NCI-H345 (cell line): Measurements from ENCODE around the gene GNE.
"Not testable (repeated sequence)": the region's sequence is repeated elsewhere in the genome, so short reads cannot be mapped to it uniquely, and the experiment has no call there.

ENCODE experiments used
- DNase-seq: peaks from one replicate; lab custom pipeline; 2025; lab: John Stamatoyannopoulos, UW

The GNE gene

GRCh38 chr9:36208521-36209253 lies 49.6 kb downstream of the GNE start:
- DNase-seq = no peak

- no peak for DNase-seq
These were observed 50.7 kb downstream of the GNE start for GRCh38 chr9:36207546-36208012.

- DNase-seq = no peak
These were observed 51.2 kb downstream of the GNE start for GRCh38 chr9:36207016-36207415.

GRCh38 chr9:36204906-36205547 lies 53.2 kb downstream of the GNE start:
- DNase-seq = no peak

GRCh38 chr9:36194326-36195000 lies 63.8 kb downstream of the GNE start:
- DNase-seq = no peak

GRCh38 chr9:36193023-36193422 lies 65.2 kb downstream of the GNE start:
- no peak for DNase-seq

GRCh38 chr9:36192196-36192595 lies 66.1 kb downstream of the GNE start:
- DNase-seq = no peak

GRCh38 chr9:36191686-36192085 lies 66.6 kb downstream of the GNE start:
- DNase-seq = no peak

- DNase-seq = peak; percentile 29
These were observed 67.0 kb downstream of the GNE start for GRCh38 chr9:36191290-36191645.

GRCh38 chr9:36190388-36191289 lies 67.6 kb downstream of the GNE start, which contains the start of gene CLTA:
Gene CLTA (plus strand): TSS chr9:36190921. CDS start chr9:36191057, 136 bp downstream.
- peak; percentile 99 for DNase-seq

- no peak for DNase-seq
These were observed 68.3 kb downstream of the GNE start for GRCh38 chr9:36189976-36190375.

- DNase-seq = no peak
These were observed 70.0 kb downstream of the GNE start for GRCh38 chr9:36188212-36188611.

- DNase-seq = no peak
These were observed 70.8 kb downstream of the GNE start for GRCh38 chr9:36187414-36187813.

GRCh38 chr9:36180243-36180642 lies 78.0 kb downstream of the GNE start:
- DNase-seq = not testable (repeated sequence)

GRCh38 chr9:36177571-36177970 lies 80.7 kb downstream of the GNE start:
- no peak for DNase-seq

GRCh38 chr9:36176496-36176895 lies 81.8 kb downstream of the GNE start:
- not testable (repeated sequence) for DNase-seq

- DNase-seq = not testable (repeated sequence)
These were observed 83.0 kb downstream of the GNE start for GRCh38 chr9:36175209-36175608.

- DNase-seq = no peak
These were observed 83.5 kb downstream of the GNE start for GRCh38 chr9:36174731-36175130.

- no peak for DNase-seq
These were observed 84.0 kb downstream of the GNE start for GRCh38 chr9:36174271-36174670.

GRCh38 chr9:36173861-36174260 lies 84.4 kb downstream of the GNE start:
- DNase-seq = no peak

- no peak for DNase-seq
These were observed 87.7 kb downstream of the GNE start for GRCh38 chr9:36170531-36170930.

GRCh38 chr9:36169708-36170107 lies 88.5 kb downstream of the GNE start:
- no peak for DNase-seq
